ENCODE results near the gene HSD11B1L.
"Not testable (repeated sequence)": the region's sequence is repeated elsewhere in the genome, so short reads cannot be mapped to it uniquely, and the experiment has no call there.

DNA sequence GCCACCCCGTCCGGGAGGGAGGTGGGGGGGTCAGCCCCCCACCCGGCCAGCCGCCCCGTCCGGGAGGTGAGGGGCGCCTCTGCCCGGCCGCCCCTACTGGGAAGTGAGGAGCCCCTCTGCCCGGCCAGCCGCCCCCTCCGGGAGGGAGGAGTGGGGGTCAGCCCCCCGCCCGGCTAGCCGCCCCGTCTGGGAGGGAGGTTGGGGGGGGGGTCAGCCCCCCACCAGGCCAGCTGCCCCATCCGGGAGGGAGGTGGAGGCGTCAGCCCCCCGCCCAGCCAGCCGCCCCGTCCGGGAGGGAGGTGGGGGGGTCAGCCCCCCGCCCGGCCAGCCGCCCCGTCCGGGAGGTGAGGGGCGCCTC, 21.2 kb downstream of the HSD11B1L start:
- not testable (repeated sequence) for TF ChIP-seq EZH2 (IDR thresholded peaks at IDR 0.05); POLR2AphosphoS5 (IDR thresholded peaks at IDR 0.05; ENCODE audit: borderline replicate concordance, low read depth, low read length); FOXP2 (optimal IDR thresholded peaks at IDR 0.05; ENCODE audit: control extremely low read depth, extremely low read length, insufficient read depth)

All from SK-N-MC (cell line).